Brain microvascular endothelial cell (primary cell): ENCODE data around the gene NSF.
A peak's percentile ranks its signal among the peaks of the same experiment; 100 is the strongest.

Experiments
- DNase-seq: peaks from one replicate; pipeline ENCODE4 v3.0.0-alpha.2; 2020
- H3K27ac ChIP-seq: fragments of 250-450 bp; sonication (Bioruptor Pico); 2 replicates; pipeline ENCODE4 v1.5.1; 2020; ENCODE audit warnings: mild to moderate bottlenecking, moderate library complexity
- H3K27me3 ChIP-seq: fragments of 250-450 bp; sonication (Bioruptor Pico); replicated peaks from 2 replicates; pipeline ENCODE4 v1.5.1; 2020; ENCODE audit warnings: mild to moderate bottlenecking
- H3K36me3 ChIP-seq: fragments of 250-450 bp; sonication (Bioruptor Pico); replicated peaks from 2 replicates; pipeline ENCODE4 v1.5.1; 2020; ENCODE audit warnings: mild to moderate bottlenecking
- H3K4me3 ChIP-seq: 2 replicates; pipeline ENCODE4 v1.5.1; 2011; ENCODE audit warnings: low read depth, mild to moderate bottlenecking, control low read depth, low read length, moderate library complexity
- CTCF ChIP-seq: IDR thresholded peaks from 2 replicates; pipeline ENCODE4 v1.5.1; 2011; ENCODE audit warnings: low read depth, mild to moderate bottlenecking, moderate library complexity, low read length, control low read depth, inconsistent platforms; ENCODE audit errors: missing control alignments
- in situ Hi-C: cut with HindIII; loops from 2 replicates; pipeline ENCODE4 v1.10.0; 2017; ENCODE audit warnings: low sequenced_read_pairs, low pct_ligation_motif_present

The NSF gene

DNA sequence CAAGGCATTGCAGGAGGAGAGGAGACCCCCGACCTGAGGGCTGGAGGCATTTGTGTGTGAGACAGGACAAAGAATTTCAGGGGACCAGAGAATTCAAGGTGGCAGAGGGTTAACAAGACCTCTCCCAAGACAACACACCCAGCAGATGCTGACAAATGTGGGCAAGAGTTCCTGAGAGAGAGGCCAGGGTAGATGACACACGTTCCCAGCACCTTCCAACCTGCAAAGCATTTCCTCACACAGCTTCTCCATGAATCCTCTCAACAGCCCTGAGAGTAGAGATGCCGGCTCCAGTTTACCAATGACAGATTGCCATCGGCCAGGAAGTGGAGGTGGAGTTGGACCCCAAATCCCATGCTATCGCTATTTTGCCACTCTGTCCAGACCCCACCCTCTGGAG, 203.1 kb downstream of the NSF start:
- no peaks in the 10 kb centered on the region for H3K36me3 ChIP-seq
- peaks cover 14% of the 10 kb centered on the region for H3K27me3 ChIP-seq
- TF ChIP-seq CTCF, result no peak
- H3K4me3 ChIP-seq, result no peak overlapping the region
- in situ Hi-C loops, result no loop called here
- no peak for DNase-seq
- H3K27ac ChIP-seq, result no peak overlapping the region

DNA sequence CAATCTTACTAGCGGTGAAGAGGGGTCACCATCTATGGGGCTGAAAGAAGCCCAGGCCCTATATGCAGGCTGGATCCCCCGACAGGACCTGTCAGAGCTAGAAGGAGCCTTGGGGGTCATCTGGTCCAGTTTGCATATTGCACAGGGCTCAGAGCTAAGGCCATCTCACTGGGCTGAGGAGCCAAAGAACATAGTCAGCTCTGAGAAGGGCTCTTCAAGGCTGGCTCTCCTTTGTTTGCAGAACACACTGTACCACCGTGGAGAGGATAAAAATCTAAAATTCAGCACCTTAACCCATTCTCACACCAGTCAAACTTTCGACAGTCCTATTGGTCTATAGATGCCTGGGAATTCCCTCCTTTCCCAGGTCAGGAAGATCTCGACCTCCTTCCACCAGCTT, 203.8 kb downstream of the NSF start:
- in situ Hi-C loops, result no loop called here
- H3K36me3 ChIP-seq, result no peaks in the 10 kb centered on the region
- H3K4me3 ChIP-seq, result no peak overlapping the region
- TF ChIP-seq CTCF, result no peak
- DNase-seq, result no peak
- no peak overlapping the region for H3K27ac ChIP-seq
- peaks cover 14% of the 10 kb centered on the region for H3K27me3 ChIP-seq

- in situ Hi-C loops, result no loop called here
- peak; percentile 77 for DNase-seq
Measured at GRCh38 chr17:46795379-46795952, 205.0 kb downstream of the NSF start.

DNA sequence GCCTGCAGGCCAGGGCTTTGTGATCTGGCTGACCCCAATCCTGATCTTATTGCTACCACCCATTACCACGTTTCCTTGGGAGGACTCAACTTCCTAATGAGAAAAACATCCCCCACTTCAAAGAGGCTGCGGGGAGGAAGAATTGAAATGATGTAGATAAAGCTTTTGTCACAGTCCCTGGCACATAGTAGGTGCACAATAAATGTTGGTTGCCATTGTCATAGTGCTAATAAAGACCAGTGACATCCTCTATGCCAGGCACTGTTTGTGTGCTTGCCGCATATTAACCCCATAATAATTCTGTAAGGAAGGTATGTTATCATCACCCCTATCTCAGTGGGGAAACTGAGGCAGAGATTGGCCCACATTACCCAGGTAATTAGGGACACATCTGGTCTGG, 205.6 kb downstream of the NSF start:
- in situ Hi-C loops, result no loop called here
- H3K36me3 ChIP-seq, result no peaks in the 10 kb centered on the region
- H3K27me3 ChIP-seq, result peaks cover 10% of the 10 kb centered on the region
- no peak for TF ChIP-seq CTCF
- no peak overlapping the region for H3K4me3 ChIP-seq
- H3K27ac ChIP-seq, result no peak overlapping the region
- DNase-seq, result no peak

More at GRCh38 chr17:46795379-46795952, 205.0 kb downstream of the NSF start:
- Histone ChIP-seq H3K36me3 (no peaks in the 10 kb centered on the region), H3K27me3 (peaks cover 13% of the 10 kb centered on the region), H3K4me3 (no peak overlapping the region), H3K27ac (no peak overlapping the region)
- TF ChIP-seq CTCF, result no peak

DNA sequence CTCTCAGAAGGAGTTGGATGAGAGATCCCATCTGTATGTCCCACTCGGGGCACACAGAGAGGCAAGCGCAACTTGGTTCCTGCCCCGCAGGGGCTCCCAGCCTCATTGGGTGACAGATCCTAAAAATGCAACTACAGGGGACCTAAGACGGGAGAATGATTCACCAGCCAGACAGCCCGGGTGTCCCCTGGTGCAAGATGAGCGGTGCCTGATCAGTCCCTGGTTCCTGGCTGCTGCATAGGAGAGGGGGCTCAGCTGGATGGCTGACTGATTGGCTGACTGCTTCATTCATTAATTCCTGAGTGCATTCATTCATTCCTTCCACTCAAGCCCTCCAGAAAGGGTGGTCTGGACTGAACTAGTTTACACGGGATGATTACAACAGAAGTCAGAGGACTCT, 206.1 kb downstream of the NSF start:
- H3K27me3 ChIP-seq, result peaks cover 10% of the 10 kb centered on the region
- in situ Hi-C loops, result no loop called here

More for the DNA sequence above, 206.1 kb downstream of the NSF start:
- H3K36me3 ChIP-seq, result no peaks in the 10 kb centered on the region
- H3K27ac ChIP-seq, result no peak overlapping the region
- no peak overlapping the region for H3K4me3 ChIP-seq
- no peak for DNase-seq
- TF ChIP-seq CTCF, result no peak
